ENCODE measurements around the gene PIGT.

DNA sequence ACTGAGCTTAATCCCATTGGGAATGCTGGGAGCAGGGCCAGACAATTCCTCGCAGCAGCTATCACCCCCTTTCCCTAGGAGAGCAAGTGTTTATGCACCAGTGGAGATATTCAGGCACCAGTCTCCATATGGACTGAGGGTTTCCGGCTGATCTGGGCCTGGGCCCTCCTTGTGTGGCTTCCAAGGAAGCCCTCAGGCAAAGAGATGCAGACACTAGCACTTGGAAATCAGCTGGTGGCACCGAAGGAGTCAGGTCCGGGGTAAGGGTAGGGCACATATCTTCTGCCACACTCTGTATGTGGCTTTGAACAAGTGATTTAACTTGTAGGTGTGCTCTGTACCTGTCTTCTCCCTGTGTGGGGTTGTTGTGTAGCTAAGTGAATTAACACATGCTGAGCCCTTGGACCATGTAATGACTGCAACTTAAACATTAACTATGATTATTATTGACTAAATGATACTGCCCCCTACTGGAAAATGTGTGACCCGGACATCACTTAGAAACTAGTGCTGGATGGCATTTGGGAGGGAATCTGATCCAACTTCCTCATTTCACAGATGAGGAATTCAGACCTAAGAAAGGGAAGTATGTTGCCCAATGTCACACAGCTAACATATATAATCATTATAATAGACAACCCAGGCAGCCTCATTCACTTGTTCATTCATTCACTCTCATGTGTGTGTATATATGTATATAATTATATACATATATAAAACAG lies 34.3 kb downstream of the PIGT start:
- no peak for TF ChIP-seq SIN3A (IDR thresholded peaks at IDR 0.05; ENCODE audit: borderline replicate concordance, insufficient read depth, low read length)
- TF ChIP-seq, protein P1, sequence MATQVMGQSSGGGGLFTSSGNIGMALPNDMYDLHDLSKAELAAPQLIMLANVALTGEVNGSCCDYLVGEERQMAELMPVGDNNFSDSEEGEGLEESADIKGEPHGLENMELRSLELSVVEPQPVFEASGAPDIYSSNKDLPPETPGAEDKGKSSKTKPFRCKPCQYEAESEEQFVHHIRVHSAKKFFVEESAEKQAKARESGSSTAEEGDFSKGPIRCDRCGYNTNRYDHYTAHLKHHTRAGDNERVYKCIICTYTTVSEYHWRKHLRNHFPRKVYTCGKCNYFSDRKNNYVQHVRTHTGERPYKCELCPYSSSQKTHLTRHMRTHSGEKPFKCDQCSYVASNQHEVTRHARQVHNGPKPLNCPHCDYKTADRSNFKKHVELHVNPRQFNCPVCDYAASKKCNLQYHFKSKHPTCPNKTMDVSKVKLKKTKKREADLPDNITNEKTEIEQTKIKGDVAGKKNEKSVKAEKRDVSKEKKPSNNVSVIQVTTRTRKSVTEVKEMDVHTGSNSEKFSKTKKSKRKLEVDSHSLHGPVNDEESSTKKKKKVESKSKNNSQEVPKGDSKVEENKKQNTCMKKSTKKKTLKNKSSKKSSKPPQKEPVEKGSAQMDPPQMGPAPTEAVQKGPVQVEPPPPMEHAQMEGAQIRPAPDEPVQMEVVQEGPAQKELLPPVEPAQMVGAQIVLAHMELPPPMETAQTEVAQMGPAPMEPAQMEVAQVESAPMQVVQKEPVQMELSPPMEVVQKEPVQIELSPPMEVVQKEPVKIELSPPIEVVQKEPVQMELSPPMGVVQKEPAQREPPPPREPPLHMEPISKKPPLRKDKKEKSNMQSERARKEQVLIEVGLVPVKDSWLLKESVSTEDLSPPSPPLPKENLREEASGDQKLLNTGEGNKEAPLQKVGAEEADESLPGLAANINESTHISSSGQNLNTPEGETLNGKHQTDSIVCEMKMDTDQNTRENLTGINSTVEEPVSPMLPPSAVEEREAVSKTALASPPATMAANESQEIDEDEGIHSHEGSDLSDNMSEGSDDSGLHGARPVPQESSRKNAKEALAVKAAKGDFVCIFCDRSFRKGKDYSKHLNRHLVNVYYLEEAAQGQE (IDR thresholded peaks at IDR 0.05; ENCODE audit: insufficient read depth in 1 of 2, low read depth in 2 of 2, low read length in 2 of 2), result no peak

Data from PFSK-1 (cell line).